GM21619 (cell line): Measurements from ENCODE around the gene DEK.
"Not testable (repeated sequence)": the region's sequence is repeated elsewhere in the genome, so short reads cannot be mapped to it uniquely, and the experiment has no call there.

Experiments
- ATAC-seq: cut with Tn5 transposase; IDR thresholded peaks from one replicate; pipeline ENCODE4 v1.9.1; 2021; ENCODE audit not compliant: unreplicated experiment

DEK gene

DNA sequence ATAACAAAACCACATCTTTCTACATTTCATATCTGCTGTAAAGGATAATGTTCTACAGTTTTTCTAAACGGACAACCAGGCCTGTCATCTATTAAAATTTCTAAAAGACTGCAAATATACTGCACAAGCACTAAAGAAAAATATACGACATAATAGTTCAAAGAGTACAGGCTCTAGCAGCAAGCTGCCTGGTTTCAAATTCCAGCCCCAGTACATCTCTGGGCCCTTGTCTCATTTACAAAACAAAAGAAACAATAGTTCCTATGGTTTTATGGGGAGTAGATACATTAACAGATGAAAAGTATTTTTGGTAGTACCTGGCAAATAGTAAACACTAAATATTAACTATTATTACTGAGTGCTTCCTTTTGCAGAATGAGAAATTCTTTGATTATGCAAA lies 24.1 kb downstream of the DEK start:
- no peak for ATAC-seq

- ATAC-seq: no peak
Measured at GRCh38 chr6:18237167-18237566, 27.2 kb downstream of the DEK start.

GRCh38 chr6:18235524-18235923 lies 28.8 kb downstream of the DEK start:
- no peak for ATAC-seq

DNA sequence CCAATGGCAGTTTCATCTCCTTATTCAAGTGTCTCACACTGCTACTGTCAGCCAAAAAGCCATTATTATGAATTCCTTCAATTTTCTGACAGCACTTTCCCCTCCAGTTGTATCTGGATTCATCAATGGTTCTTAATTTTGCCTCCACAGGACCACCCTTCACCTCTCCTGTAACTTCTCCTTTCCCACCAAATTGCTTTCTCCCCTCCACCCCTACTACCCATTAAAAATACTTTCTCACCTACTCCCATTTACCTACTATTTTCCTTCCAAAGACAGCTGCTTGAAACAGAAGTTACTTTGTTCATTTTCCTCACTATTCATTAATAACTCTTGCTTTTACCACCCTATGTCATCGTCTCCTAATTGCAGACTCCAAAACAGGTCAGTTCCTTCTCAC lies 29.8 kb downstream of the DEK start:
- ATAC-seq: no peak

GRCh38 chr6:18233770-18234169 lies 30.6 kb downstream of the DEK start:
- ATAC-seq: not testable (repeated sequence)

- not testable (repeated sequence) for ATAC-seq
Measured at GRCh38 chr6:18231856-18232255, 32.5 kb downstream of the DEK start.

DNA sequence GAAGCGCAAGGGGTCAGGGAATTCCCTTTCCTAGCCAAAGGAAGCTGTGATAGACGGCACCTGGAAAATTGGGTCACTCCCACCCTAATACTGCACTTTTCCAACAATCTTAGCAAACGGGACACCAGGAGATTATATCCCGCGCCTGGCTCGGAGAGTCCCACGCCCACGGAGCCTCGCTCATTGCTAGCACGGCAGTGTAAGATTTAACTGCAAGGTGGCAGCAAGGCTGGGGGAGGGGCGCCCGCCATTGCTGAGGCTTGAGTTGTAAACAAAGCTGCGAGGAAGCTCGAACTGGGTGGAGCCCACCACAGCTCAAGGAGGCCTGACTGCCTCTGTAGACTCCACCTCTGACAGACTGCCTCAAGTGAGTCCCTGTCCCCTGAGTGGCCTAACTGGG lies 35.7 kb downstream of the DEK start:
- ATAC-seq: not testable (repeated sequence)

DNA sequence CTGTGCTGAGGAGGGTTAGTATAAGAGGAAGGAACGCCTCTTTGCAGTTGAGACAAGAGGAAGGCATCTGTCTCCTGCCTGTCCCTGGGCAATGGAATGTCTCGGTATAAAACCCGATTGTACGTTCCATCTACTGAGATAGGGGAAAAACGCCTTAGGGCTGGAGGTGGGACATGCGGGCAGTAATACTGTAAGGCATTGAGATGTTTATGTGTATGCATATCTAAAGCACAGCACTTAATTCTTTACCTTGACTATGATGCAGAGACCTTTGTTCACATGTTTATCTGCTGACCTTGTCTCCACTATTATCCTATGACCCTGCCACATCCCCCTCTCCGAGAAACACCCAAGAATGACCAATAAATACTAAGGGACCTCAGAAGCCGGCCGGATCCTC lies 37.2 kb downstream of the DEK start:
- not testable (repeated sequence) for ATAC-seq

DNA sequence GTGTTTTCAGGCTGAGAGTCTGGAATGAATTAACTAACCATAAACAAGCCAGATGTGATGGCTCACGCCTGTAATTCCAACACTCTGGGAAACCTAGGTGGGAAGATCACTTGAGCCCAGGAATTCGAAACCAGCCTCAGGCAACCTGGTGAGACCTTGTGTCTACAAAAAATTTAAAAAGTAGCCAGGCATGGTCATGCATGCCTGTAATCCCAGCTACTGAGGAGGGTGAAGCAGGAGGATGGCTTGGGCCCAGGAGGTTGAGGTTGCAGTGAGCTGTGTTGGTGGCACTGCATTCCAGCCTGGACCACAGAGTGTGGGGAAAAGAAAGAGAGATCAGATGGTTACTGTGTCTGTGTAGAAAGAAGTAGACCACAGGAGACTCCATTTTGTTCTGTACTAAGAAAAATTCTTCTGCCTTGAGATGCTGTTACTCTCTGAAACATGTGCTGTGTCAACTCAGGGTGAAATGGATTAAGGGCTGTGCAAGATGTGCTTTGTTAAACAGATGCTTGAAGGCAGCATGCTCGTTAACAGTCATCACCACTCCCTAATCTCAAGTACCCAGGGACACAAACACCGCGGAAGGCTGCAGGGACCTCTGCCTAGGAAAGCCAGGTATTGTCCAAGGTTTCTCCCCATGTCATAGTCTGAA lies 37.8 kb downstream of the DEK start:
- not testable (repeated sequence) for ATAC-seq

GRCh38 chr6:18221288-18221615 lies 43.1 kb downstream of the DEK start:
- ATAC-seq: no peak

DNA sequence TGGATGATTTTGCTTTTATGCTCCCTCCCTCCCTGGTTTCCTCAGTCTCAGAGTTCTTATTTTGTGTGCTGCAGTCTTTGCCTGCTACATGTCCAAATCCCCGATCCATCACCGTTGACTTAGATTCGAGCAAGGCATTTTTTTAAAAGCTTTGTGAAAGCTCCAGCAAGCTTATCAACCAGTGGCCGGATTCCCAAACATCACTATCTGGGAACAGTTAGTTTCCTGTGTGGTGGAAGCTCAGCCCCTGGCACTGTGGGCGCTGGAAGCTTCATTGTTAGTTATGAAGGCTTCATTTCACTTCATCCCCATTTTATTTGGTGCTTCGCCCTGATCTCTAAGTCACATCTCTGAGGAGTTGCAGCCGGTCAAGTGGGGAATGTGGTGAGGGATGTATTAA lies 44.7 kb downstream of the DEK start:
- no peak for ATAC-seq

GRCh38 chr6:18218233-18218632 lies 46.1 kb downstream of the DEK start:
- ATAC-seq: no peak

GRCh38 chr6:18216411-18216810 lies 47.9 kb downstream of the DEK start:
- ATAC-seq: no peak

GRCh38 chr6:18215436-18215835 lies 48.9 kb downstream of the DEK start:
- no peak for ATAC-seq

DNA sequence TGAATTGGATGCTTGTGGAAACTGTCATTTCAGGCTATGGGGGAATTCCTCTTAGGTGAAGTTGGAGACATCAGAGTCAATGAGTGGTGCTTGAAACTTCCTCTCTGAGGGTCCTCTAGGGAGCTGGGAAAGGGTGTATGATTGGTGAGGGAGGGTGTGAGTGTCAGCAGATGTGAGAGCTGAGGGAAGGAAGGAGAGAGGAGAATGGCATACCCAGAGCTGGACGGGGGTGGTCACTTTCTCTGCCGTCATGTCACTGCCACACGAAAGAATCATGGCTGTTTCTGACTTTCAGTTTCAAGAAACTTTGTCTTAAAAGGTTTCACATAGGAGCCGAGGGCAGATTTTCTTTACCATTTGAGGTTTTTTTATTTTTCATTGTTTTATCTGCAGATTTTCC lies 50.3 kb downstream of the DEK start:
- peak; percentile 30 for ATAC-seq

DNA sequence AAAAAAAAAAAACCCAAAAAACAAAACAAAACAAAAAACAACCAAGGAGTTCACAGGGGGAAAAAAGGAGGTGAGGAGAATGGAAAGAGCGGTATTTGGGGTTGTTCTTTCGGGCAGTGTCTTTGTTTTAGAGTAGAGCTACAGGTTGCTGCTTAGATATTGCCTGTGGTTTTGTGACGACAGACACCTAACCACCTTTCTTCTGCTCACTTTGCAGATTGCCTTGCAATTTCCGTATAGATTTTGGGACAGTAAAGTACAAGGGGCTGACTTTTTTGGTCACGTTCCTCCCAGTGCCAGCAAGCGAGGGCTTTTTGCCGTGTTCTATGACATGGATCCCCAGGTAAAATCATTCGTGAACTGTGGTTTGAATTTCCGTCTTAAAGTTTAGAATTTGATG lies 50.9 kb downstream of the DEK start:
- ATAC-seq: no peak

DNA sequence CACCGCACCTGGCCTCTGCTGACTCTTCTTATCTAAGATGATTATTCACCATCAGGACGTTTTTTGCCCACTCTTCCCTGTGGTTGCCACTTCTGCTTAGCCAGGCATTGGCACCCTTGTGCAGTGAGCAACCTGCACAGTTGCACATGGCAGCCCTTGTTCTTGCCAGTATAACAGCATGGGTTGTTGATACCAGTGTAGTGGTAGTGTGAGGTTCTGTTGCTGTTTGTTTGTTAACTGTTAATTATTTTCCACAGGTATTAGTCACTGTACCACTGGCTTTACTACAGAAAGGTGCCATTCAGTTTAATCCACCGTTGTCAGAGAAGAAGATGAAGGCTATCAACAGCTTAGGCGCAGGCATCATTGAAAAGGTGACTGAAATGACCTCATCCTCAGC lies 52.1 kb downstream of the DEK start:
- no peak for ATAC-seq

GRCh38 chr6:18211338-18211737 lies 53.0 kb downstream of the DEK start:
- peak; percentile 94 for ATAC-seq

- ATAC-seq: no peak
Measured at GRCh38 chr6:18210707-18211106, 53.6 kb downstream of the DEK start.

DNA sequence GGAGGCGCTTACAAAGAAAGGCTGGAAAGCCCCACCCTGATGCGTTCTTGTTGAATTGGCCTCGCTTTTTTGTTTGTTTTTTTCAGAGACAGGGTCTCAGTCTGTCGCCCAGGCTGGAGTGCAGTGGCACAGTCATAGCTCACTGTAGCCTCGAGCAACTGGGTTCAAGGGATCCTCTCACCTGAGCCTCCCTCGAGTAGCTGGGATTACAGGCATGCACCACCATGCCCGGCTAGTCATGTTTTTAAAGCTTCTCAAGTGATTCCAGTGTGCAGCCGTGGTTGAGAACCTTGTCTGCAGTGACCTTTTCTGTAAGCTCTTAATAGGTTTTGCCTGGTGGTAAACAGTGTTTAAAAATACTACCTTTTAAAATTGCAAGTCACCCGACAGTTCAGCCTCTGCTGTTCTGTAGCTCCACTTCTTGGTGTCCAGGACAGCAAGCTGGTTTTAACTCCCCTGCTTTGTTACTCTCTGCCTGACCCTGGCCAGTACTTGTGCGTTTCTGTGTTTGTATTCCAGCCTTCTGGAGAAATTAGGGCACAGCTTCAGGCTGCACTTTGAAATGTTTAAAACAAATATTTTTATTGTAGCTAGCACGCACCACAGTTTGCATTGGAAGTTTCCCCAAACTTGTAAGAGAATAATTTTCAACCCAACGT lies 54.7 kb downstream of the DEK start:
- no peak for ATAC-seq

- not testable (repeated sequence) for ATAC-seq
Measured at GRCh38 chr6:18208778-18209177, 55.6 kb downstream of the DEK start.

- no peak for ATAC-seq
Measured at GRCh38 chr6:18207949-18208348, 56.4 kb downstream of the DEK start.

DNA sequence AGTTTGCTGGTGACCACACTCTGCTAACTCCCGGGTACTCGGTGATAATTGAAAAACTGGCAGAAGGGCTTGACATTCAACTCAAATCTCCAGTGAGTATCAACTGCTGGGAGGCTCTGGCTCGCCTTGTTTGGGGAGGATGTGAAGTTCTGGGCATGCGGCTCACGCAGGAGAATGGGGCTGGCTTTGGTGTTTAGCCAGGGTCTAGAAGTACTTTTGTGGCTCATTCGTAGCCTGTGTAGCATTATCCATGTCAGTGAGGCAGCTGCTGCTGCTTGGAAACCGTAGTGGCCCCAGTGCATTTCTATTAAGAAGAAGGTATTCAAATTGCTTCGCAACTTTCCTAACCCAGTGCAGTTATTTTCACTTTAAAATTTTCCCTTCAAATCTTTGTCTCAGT lies 56.9 kb downstream of the DEK start:
- ATAC-seq: no peak
